ENCODE results near the gene ISM1. TPM values are rescaled to one million over a fixed set of nuclear protein-coding genes. Genes with fewer than 3 reads are reported as not detected.

The ISM1 gene
- total RNA-seq, 4 donors from 2014 or later, result 1.8 to 7.1 (median 4.0) TPM

- H3K36me3 ChIP-seq, result no peaks in the 10 kb centered on the region
- DNase-seq (ENCODE audit: extremely low spot score), result no peak
- no peaks in the 10 kb centered on the region for H3K4me1 ChIP-seq
- H3K4me3 ChIP-seq, result no peak overlapping the region
- 72% methylated on average over 6 of the region's 6 CpGs for WGBS
- H3K27ac ChIP-seq (replicated peaks in 1 of 4), result no peak overlapping the region
- TF ChIP-seq POLR2A (IDR thresholded peaks at IDR 0.05; ENCODE audit: low read depth), result no peak
- no peak for TF ChIP-seq EP300 (IDR thresholded peaks at IDR 0.05)
- no peak for TF ChIP-seq POLR2AphosphoS5 (IDR thresholded peaks at IDR 0.05)
- TF ChIP-seq CTCF (IDR thresholded peaks at IDR 0.05), result no peak
- no peaks in the 10 kb centered on the region for H3K9me3 ChIP-seq
- H3K27me3 ChIP-seq, result peaks cover 0 to 4% (median 0%) of the 10 kb centered on the region in 4 donors
- intact Hi-C loops (cut with DNase I), result no loop called here
Measured at GRCh38 chr20:13202565-13202964, 18.5 kb upstream of the ISM1 start.

GRCh38 chr20:13205425-13205824 lies 15.6 kb upstream of the ISM1 start:
- no peak for DNase-seq (ENCODE audit: extremely low spot score)
- Histone ChIP-seq H3K27me3 (peaks cover 0 to 4% (median 0%) of the 10 kb centered on the region in 4 donors), H3K9me3 (no peaks in the 10 kb centered on the region), H3K27ac (replicated peaks in 1 of 4) (no peak overlapping the region), H3K4me3 (no peak overlapping the region), H3K36me3 (no peaks in the 10 kb centered on the region), H3K4me1 (no peaks in the 10 kb centered on the region)
- intact Hi-C loops (cut with DNase I), result no loop called here
- TF ChIP-seq EP300 (IDR thresholded peaks at IDR 0.05) (no peak), POLR2A (IDR thresholded peaks at IDR 0.05; ENCODE audit: low read depth) (no peak), POLR2AphosphoS5 (IDR thresholded peaks at IDR 0.05) (no peak), CTCF (IDR thresholded peaks at IDR 0.05) (no peak)
- 84% methylated on average over 4 of the region's 4 CpGs for WGBS

GRCh38 chr20:13205848-13206434 lies 15.1 kb upstream of the ISM1 start:
- WGBS, result 71% methylated on average over 5 of the region's 5 CpGs
- no peak for TF ChIP-seq EP300 (IDR thresholded peaks at IDR 0.05)
- TF ChIP-seq CTCF (IDR thresholded peaks at IDR 0.05), result no peak
- TF ChIP-seq POLR2AphosphoS5 (IDR thresholded peaks at IDR 0.05), result no peak
- TF ChIP-seq POLR2A (IDR thresholded peaks at IDR 0.05; ENCODE audit: low read depth), result no peak
- no peaks in the 10 kb centered on the region for H3K4me1 ChIP-seq
- intact Hi-C loops (cut with DNase I), result no loop called here
- H3K4me3 ChIP-seq, result no peak overlapping the region
- DNase-seq (ENCODE audit: extremely low spot score), result no peak
- H3K9me3 ChIP-seq, result no peaks in the 10 kb centered on the region
- H3K27me3 ChIP-seq, result peaks cover 0 to 4% (median 0%) of the 10 kb centered on the region in 4 donors
- no peaks in the 10 kb centered on the region for H3K36me3 ChIP-seq
- H3K27ac ChIP-seq (replicated peaks in 1 of 4), result no peak overlapping the region

GRCh38 chr20:13207016-13207415 lies 14.1 kb upstream of the ISM1 start:
- intact Hi-C loops (cut with DNase I), result no loop called here
- Histone ChIP-seq H3K4me1 (no peaks in the 10 kb centered on the region), H3K27ac (replicated peaks in 1 of 4) (no peak overlapping the region), H3K4me3 (no peak overlapping the region), H3K9me3 (no peaks in the 10 kb centered on the region), H3K27me3 (peaks cover 0 to 4% (median 0%) of the 10 kb centered on the region in 4 donors), H3K36me3 (no peaks in the 10 kb centered on the region)
- WGBS, result 82% methylated on average over 2 of the region's 2 CpGs
- no peak for DNase-seq (ENCODE audit: extremely low spot score)
- TF ChIP-seq POLR2AphosphoS5 (IDR thresholded peaks at IDR 0.05) (no peak), EP300 (IDR thresholded peaks at IDR 0.05) (no peak), POLR2A (IDR thresholded peaks at IDR 0.05; ENCODE audit: low read depth) (no peak), CTCF (IDR thresholded peaks at IDR 0.05) (no peak)

Measured in esophagus muscularis mucosa (tissue), 4 donors.